ENCODE results near the gene DRC7. TPM values are rescaled to one million over a fixed set of nuclear protein-coding genes. Genes with fewer than 3 reads are reported as not detected.
"Not testable (repeated sequence)": the region's sequence is repeated elsewhere in the genome, so short reads cannot be mapped to it uniquely, and the experiment has no call there.

DRC7 gene
- total and polyA plus RNA-seq, 12 donors: 0.09 TPM; not detected in 11

- no peaks in the 10 kb centered on the region for H3K9me3 ChIP-seq
- H3K4me3 ChIP-seq: no peak overlapping the region
- H3K4me1 ChIP-seq: no peaks in the 10 kb centered on the region
- TF ChIP-seq CTCF (IDR thresholded peaks at IDR 0.05): no peak
- WGBS, 2 donors: 93 to 95% methylated on average over 3 of the region's 3 CpGs
- H3K27ac ChIP-seq: no peak overlapping the region
- H3K27me3 ChIP-seq: peaks cover 0 to 11% (median 0%) of the 10 kb centered on the region in 7 donors
- no peak for DNase-seq
- H3K36me3 ChIP-seq: no peaks in the 10 kb centered on the region
- intact Hi-C loops (cut with DNase I): loop anchor here in 1 of 10 donors (10.0 kb wide), 2 partner anchors 57 to 107 kb away; no protein-coding TSS in a partner anchor
- ATAC-seq: no peak
These were observed 17.4 kb downstream of the DRC7 start for GRCh38 chr16:57711993-57712392.

GRCh38 chr16:57712569-57712968 is 18.0 kb downstream of the DRC7 start:
- not testable (repeated sequence) for H3K4me1 ChIP-seq, H3K27ac ChIP-seq, DNase-seq, H3K4me3 ChIP-seq, H3K9me3 ChIP-seq, ATAC-seq, H3K36me3 ChIP-seq
- 65 to 72% methylated on average over 6 of the region's 6 CpGs for WGBS, 2 donors
- intact Hi-C loops (cut with DNase I): loop anchor here in 1 of 10 donors (10.0 kb wide), 2 partner anchors 58 to 108 kb away; no protein-coding TSS in a partner anchor
- H3K27me3 ChIP-seq: peaks cover 0 to 11% (median 0%) of the 10 kb centered on the region in 7 donors

- Histone ChIP-seq H3K27ac (no peak overlapping the region), H3K36me3 (no peaks in the 10 kb centered on the region), H3K4me3 (no peak overlapping the region), H3K9me3 (no peaks in the 10 kb centered on the region), H3K27me3 (peaks cover 0 to 13% (median 0%) of the 10 kb centered on the region in 7 donors), H3K4me1 (no peaks in the 10 kb centered on the region)
- TF ChIP-seq CTCF (IDR thresholded peaks at IDR 0.05): no peak
- DNase-seq (no peak), ATAC-seq (no peak)
- intact Hi-C loops (cut with DNase I): loop anchor here in 1 of 10 donors (10.0 kb wide), 2 partner anchors 59 to 109 kb away; no protein-coding TSS in a partner anchor
- 79 to 90% methylated on average over 8 of the region's 8 CpGs for WGBS, 2 donors
These were observed 19.0 kb downstream of the DRC7 start for GRCh38 chr16:57713596-57713995.

GRCh38 chr16:57714047-57714446 is 19.4 kb downstream of the DRC7 start:
- Histone ChIP-seq H3K4me1 (no peaks in the 10 kb centered on the region), H3K4me3 (no peak overlapping the region), H3K27ac (no peak overlapping the region), H3K36me3 (no peaks in the 10 kb centered on the region), H3K9me3 (no peaks in the 10 kb centered on the region), H3K27me3 (peaks cover 0 to 13% (median 0%) of the 10 kb centered on the region in 7 donors)
- WGBS, 2 donors: 77 to 87% methylated on average over 6 of the region's 6 CpGs
- no peak for ATAC-seq
- DNase-seq: no peak
- intact Hi-C loops (cut with DNase I): loop anchor here in 1 of 10 donors (10.0 kb wide), 2 partner anchors 59 to 109 kb away; no protein-coding TSS in a partner anchor
- no peak for TF ChIP-seq CTCF (IDR thresholded peaks at IDR 0.05)

GRCh38 chr16:57720142-57720575 is 25.6 kb downstream of the DRC7 start:
- H3K4me1 ChIP-seq: no peaks in the 10 kb centered on the region
- H3K9me3 ChIP-seq: no peaks in the 10 kb centered on the region
- no peak overlapping the region for H3K4me3 ChIP-seq
- WGBS, 2 donors: 72 to 83% methylated on average over 3 of the region's 3 CpGs
- peak in 8 of 9 donors; percentile 32 to 71 (median 64) for TF ChIP-seq CTCF (IDR thresholded peaks at IDR 0.05)
- intact Hi-C loops (cut with DNase I): loop anchor here in 9 of 10 donors (1.0 to 10.0 kb wide), 10 partner anchors 68 to 145 kb away; no protein-coding TSS in a partner anchor
- peak in 7 of 8 donors; percentile 52 to 85 (median 79) for ATAC-seq
- no peak overlapping the region for H3K27ac ChIP-seq
- H3K27me3 ChIP-seq: peaks cover 0 to 10% (median 0%) of the 10 kb centered on the region in 7 donors
- no peaks in the 10 kb centered on the region for H3K36me3 ChIP-seq
- peak; percentile 45 to 54 for DNase-seq
